ENCODE measurements around the gene ORAI3. TPM values are rescaled to one million over a fixed set of nuclear protein-coding genes. Genes with fewer than 3 reads are reported as not detected.

ORAI3 gene
- total and polyA plus RNA-seq, 2 of the 13 experiments (the other 11 are each of a cell fraction or from before 2014, with no cell fraction given), result 11.4 to 32.0 TPM

DNA sequence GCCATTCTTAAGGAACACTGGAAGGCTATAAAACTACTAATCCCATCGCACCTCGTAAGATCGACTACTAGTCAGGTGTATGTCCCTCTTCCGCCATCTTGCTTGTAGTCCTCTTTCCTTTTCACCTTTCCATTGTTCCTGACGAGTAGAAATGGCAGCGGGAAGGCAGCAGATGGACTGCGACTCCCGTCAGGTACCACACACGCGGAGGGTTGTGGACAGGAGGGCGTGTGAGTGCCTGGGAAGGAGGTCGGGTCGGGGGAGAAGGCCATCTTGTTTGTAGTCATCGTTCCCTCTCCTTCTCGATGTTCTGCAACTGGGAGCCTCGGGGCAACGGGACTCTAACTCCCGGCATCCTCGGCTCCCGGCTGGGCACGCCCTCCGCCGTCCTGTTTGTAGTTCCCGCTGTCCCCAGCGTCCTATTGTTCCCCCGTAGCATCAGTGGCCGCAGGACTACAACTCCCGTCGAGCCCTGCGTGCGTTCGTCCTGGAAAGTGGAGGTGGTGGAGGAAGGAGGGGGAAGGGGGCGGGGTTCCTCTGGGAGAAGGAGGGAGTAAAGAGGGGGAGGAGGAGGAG is 25.8 kb upstream of the ORAI3 start (continued):
- TF ChIP-seq HNF1A (IDR thresholded peaks at IDR 0.05; ENCODE audit: low read depth) (no peak; the same call in 1 of the 2 replicates), HNF1A (CRISPR knock-in tag; IDR thresholded peaks at IDR 0.05; ENCODE audit: borderline replicate concordance) (no peak; the same call in 1 of the 2 replicates), NR2F6 (IDR thresholded peaks at IDR 0.05) (no peak), NR2F6 (CRISPR knock-in tag; IDR thresholded peaks at IDR 0.05) (no peak; the same call in 1 of the 2 replicates), ZNF501 (CRISPR knock-in tag; IDR thresholded peaks at IDR 0.05) (no peak; the same call in 1 of the 2 replicates), SKI (IDR thresholded peaks at IDR 0.05; ENCODE audit: partially characterized antibody) (no peak), ETV5 (CRISPR knock-in tag; IDR thresholded peaks at IDR 0.05; ENCODE audit: borderline replicate concordance) (no peak; the same call in 1 of the 2 replicates), NFYB (CRISPR knock-in tag; IDR thresholded peaks at IDR 0.05) (peak; percentile 10; the same call in 1 of the 2 replicates), ZNF552 (CRISPR knock-in tag; IDR thresholded peaks at IDR 0.05; ENCODE audit: borderline replicate concordance) (no peak; the same call in 1 of the 2 replicates), IRX3 (CRISPR knock-in tag; IDR thresholded peaks at IDR 0.05; ENCODE audit: borderline replicate concordance, low read depth) (peak; percentile 69; the same call in 1 of the 2 replicates), RELA (CRISPR knock-in tag; IDR thresholded peaks at IDR 0.05) (0 out of 2 replicates have a peak, but pooled peaks have one; percentile 14), ZNF446 (CRISPR knock-in tag; IDR thresholded peaks at IDR 0.05) (no peak), MAFG (CRISPR knock-in tag; IDR thresholded peaks at IDR 0.05) (no peak), ATRX (CRISPR knock-in tag; IDR thresholded peaks at IDR 0.05; ENCODE audit: borderline replicate concordance) (peak; percentile 82; the same call in 1 of the 2 replicates), ZNF282 (IDR thresholded peaks at IDR 0.05; ENCODE audit: partially characterized antibody) (no peak)
- TF ChIP-seq, protein P1, sequence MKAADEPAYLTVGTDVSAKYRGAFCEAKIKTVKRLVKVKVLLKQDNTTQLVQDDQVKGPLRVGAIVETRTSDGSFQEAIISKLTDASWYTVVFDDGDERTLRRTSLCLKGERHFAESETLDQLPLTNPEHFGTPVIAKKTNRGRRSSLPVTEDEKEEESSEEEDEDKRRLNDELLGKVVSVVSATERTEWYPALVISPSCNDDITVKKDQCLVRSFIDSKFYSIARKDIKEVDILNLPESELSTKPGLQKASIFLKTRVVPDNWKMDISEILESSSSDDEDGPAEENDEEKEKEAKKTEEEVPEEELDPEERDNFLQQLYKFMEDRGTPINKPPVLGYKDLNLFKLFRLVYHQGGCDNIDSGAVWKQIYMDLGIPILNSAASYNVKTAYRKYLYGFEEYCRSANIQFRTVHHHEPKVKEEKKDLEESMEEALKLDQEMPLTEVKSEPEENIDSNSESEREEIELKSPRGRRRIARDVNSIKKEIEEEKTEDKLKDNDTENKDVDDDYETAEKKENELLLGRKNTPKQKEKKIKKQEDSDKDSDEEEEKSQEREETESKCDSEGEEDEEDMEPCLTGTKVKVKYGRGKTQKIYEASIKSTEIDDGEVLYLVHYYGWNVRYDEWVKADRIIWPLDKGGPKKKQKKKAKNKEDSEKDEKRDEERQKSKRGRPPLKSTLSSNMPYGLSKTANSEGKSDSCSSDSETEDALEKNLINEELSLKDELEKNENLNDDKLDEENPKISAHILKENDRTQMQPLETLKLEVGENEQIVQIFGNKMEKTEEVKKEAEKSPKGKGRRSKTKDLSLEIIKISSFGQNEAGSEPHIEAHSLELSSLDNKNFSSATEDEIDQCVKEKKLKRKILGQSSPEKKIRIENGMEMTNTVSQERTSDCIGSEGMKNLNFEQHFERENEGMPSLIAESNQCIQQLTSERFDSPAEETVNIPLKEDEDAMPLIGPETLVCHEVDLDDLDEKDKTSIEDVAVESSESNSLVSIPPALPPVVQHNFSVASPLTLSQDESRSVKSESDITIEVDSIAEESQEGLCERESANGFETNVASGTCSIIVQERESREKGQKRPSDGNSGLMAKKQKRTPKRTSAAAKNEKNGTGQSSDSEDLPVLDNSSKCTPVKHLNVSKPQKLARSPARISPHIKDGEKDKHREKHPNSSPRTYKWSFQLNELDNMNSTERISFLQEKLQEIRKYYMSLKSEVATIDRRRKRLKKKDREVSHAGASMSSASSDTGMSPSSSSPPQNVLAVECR (CRISPR knock-in tag; IDR thresholded peaks at IDR 0.05; ENCODE audit: borderline replicate concordance), result peak; percentile 31; the same call in 1 of the 2 replicates
- TF ChIP-seq, protein P2, sequence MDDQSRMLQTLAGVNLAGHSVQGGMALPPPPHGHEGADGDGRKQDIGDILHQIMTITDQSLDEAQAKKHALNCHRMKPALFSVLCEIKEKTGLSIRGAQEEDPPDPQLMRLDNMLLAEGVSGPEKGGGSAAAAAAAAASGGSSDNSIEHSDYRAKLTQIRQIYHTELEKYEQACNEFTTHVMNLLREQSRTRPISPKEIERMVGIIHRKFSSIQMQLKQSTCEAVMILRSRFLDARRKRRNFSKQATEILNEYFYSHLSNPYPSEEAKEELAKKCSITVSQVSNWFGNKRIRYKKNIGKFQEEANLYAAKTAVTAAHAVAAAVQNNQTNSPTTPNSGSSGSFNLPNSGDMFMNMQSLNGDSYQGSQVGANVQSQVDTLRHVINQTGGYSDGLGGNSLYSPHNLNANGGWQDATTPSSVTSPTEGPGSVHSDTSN (CRISPR knock-in tag; IDR thresholded peaks at IDR 0.05; ENCODE audit: borderline replicate concordance), result no peak
- TF ChIP-seq, protein P3, sequence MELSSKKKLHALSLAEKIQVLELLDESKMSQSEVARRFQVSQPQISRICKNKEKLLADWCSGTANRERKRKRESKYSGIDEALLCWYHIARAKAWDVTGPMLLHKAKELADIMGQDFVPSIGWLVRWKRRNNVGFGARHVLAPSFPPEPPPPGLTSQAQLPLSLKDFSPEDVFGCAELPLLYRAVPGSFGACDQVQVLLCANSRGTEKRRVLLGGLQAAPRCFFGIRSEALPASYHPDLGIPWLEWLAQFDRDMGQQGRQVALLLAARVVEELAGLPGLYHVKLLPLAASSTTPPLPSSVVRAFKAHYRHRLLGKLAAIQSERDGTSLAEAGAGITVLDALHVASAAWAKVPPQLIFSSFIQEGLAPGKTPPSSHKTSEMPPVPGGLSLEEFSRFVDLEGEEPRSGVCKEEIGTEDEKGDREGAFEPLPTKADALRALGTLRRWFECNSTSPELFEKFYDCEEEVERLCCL (CRISPR knock-in tag; IDR thresholded peaks at IDR 0.05; ENCODE audit: borderline replicate concordance), result no peak
